ENCODE results near the gene ROR2. TPM values are rescaled to one million over a fixed set of nuclear protein-coding genes. Genes with fewer than 3 reads are reported as not detected.

ROR2 gene
- total RNA-seq, 1 experiment from 2014 or later, result 5.9 TPM

GRCh38 chr9:91820949-91821880 lies 128.8 kb downstream of the ROR2 start:
- H3K4me1 ChIP-seq (ENCODE audit: control insufficient read depth, insufficient read depth, low read length), result no peaks in the 10 kb centered on the region
- no TSS peak for BruUV-seq (replicated peaks)
- no peak for DNase-seq (ENCODE audit: low read depth, low spot score)
- H3K27ac ChIP-seq (ENCODE audit: low read length), result no peak overlapping the region
- TF ChIP-seq TCF7L2 (IDR thresholded peaks at IDR 0.05; ENCODE audit: low read depth, low read length), result no peak
- TF ChIP-seq SIN3A (IDR thresholded peaks at IDR 0.05; ENCODE audit: borderline replicate concordance, insufficient read depth, low read depth, low read length), result no peak
- TF ChIP-seq POLR2AphosphoS5 (IDR thresholded peaks at IDR 0.05; ENCODE audit: low read depth, low read length), result no peak
- no peak for TF ChIP-seq REST (IDR thresholded peaks at IDR 0.05; ENCODE audit: insufficient read depth in 1 of 2, low read depth in 2 of 2, low read length in 1 of 2)
- TF ChIP-seq CTCF (IDR thresholded peaks at IDR 0.05), result no peak
- CTCF ChIA-PET, result no interaction called here
- intact Hi-C loops (cut with micrococcal nuclease; ENCODE audit: unreplicated experiment) (no loop called here), in situ Hi-C loops (cut with HindIII; ENCODE audit: low pct_unique_long_range_greater_than_20kb, low sequenced_read_pairs) (no loop called here)
- POLR2A ChIA-PET, result no interaction called here
- no peaks in the 10 kb centered on the region for H3K27me3 ChIP-seq (ENCODE audit: control insufficient read depth, insufficient read depth, low read length)
- no peaks in the 10 kb centered on the region for H3K36me3 ChIP-seq (ENCODE audit: control insufficient read depth, insufficient read depth, low read length)
- no peak for ATAC-seq
- H3K4me3 ChIP-seq (ENCODE audit: low read depth in 2 of 2, low read length in 2 of 2), result no peak overlapping the region
- no peaks in the 10 kb centered on the region for H3K9me3 ChIP-seq (ENCODE audit: control insufficient read depth, insufficient read depth, low read depth, low read length)

GRCh38 chr9:91820126-91820750 lies 129.8 kb downstream of the ROR2 start:
- POLR2A ChIA-PET, result no interaction called here
- no TSS peak for BruUV-seq (replicated peaks)
- Histone ChIP-seq H3K27me3 (ENCODE audit: control insufficient read depth, insufficient read depth, low read length) (no peaks in the 10 kb centered on the region), H3K36me3 (ENCODE audit: control insufficient read depth, insufficient read depth, low read length) (no peaks in the 10 kb centered on the region), H3K9me3 (ENCODE audit: control insufficient read depth, insufficient read depth, low read depth, low read length) (no peaks in the 10 kb centered on the region), H3K27ac (ENCODE audit: low read length) (no peak overlapping the region), H3K4me3 (ENCODE audit: low read depth in 2 of 2, low read length in 2 of 2) (no peak overlapping the region), H3K4me1 (ENCODE audit: control insufficient read depth, insufficient read depth, low read length) (no peaks in the 10 kb centered on the region)
- ATAC-seq (no peak), DNase-seq (ENCODE audit: low read depth, low spot score) (no peak)
- TF ChIP-seq SIN3A (IDR thresholded peaks at IDR 0.05; ENCODE audit: borderline replicate concordance, insufficient read depth, low read depth, low read length) (no peak), REST (IDR thresholded peaks at IDR 0.05; ENCODE audit: insufficient read depth in 1 of 2, low read depth in 2 of 2, low read length in 1 of 2) (no peak), TCF7L2 (IDR thresholded peaks at IDR 0.05; ENCODE audit: low read depth, low read length) (no peak), POLR2AphosphoS5 (IDR thresholded peaks at IDR 0.05; ENCODE audit: low read depth, low read length) (no peak), CTCF (IDR thresholded peaks at IDR 0.05) (no peak)
- intact Hi-C loops (cut with micrococcal nuclease; ENCODE audit: unreplicated experiment), result no loop called here
- in situ Hi-C loops (cut with HindIII; ENCODE audit: low pct_unique_long_range_greater_than_20kb, low sequenced_read_pairs), result no loop called here
- CTCF ChIA-PET, result no interaction called here

Measured in Panc1 (cell line).